Measurements from ENCODE around the gene ATP5PD.

GRCh38 chr17:75005291-75005690 lies 41.5 kb downstream of the ATP5PD start:
- TF ChIP-seq CTCF (IDR thresholded peaks at IDR 0.05) (no peak), EP300 (IDR thresholded peaks at IDR 0.05) (no peak), POLR2A (IDR thresholded peaks at IDR 0.05) (no peak)

Measured in sigmoid colon (tissue), 4 donors.